Measurements from ENCODE around the gene CXCL10.

The CXCL10 gene

GRCh38 chr4:76022031-76022430, 1.3 kb downstream of the CXCL10 start:
- no peak overlapping the region for H3K4me3 ChIP-seq (ENCODE audit: low read length)
- no peak for DNase-seq (ENCODE audit: low read depth)
- TF ChIP-seq, protein P1, sequence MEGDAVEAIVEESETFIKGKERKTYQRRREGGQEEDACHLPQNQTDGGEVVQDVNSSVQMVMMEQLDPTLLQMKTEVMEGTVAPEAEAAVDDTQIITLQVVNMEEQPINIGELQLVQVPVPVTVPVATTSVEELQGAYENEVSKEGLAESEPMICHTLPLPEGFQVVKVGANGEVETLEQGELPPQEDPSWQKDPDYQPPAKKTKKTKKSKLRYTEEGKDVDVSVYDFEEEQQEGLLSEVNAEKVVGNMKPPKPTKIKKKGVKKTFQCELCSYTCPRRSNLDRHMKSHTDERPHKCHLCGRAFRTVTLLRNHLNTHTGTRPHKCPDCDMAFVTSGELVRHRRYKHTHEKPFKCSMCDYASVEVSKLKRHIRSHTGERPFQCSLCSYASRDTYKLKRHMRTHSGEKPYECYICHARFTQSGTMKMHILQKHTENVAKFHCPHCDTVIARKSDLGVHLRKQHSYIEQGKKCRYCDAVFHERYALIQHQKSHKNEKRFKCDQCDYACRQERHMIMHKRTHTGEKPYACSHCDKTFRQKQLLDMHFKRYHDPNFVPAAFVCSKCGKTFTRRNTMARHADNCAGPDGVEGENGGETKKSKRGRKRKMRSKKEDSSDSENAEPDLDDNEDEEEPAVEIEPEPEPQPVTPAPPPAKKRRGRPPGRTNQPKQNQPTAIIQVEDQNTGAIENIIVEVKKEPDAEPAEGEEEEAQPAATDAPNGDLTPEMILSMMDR (conservative IDR thresholded peaks at IDR 0.05; ENCODE audit: low read depth, low read length): no peak

- TF ChIP-seq, protein P1 (conservative IDR thresholded peaks at IDR 0.05; ENCODE audit: low read depth, low read length): no peak
- no peak overlapping the region for H3K4me3 ChIP-seq (ENCODE audit: low read length)
- no peak for DNase-seq (ENCODE audit: low read depth)
These were observed 6.1 kb downstream of the CXCL10 start for GRCh38 chr4:76017056-76017686.

DNA sequence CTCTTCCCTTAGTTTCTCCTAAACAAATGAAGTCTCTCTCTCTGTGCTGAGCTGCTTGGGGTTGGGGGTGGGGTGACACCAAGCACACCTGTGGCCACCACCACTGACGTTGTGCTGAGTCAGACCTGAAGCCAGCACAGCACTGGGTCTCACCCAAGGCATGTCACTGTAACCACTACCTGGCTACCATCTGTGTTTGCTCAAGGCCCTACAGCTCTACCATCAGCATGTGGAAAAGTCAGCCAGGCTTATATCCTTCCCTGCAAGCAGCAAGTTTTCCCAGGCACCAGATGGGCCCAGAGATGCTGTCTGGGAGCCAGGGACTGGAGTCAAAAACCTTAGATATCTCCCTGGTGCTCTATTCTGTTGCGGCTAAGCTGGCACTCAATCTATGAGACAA, 6.9 kb downstream of the CXCL10 start:
- TF ChIP-seq, protein P1 (conservative IDR thresholded peaks at IDR 0.05; ENCODE audit: low read depth, low read length): no peak
- DNase-seq (ENCODE audit: low read depth): no peak
- no peak overlapping the region for H3K4me3 ChIP-seq (ENCODE audit: low read length)

DNA sequence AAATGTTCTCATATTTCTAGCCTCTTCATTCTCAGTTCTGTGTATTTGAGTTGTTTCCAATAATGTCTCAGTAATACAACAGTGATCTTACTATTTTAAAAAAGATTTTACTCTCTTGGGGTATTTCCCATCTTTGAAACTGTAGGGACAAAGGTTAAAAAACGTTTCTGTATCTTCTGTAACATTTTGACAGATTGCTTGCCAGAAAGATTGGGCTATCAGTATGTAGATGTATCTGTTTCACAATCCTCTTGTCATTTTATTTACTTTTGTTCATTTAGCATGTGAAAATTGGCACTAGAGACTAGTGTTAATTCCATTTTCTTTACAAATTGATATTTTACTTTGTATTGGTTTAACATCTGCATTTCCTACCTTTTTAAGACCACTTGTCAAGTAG, 9.8 kb downstream of the CXCL10 start:
- DNase-seq (ENCODE audit: low read depth): no peak
- TF ChIP-seq, protein P1 (conservative IDR thresholded peaks at IDR 0.05; ENCODE audit: low read depth, low read length): no peak
- H3K4me3 ChIP-seq (ENCODE audit: low read length): no peak overlapping the region

DNA sequence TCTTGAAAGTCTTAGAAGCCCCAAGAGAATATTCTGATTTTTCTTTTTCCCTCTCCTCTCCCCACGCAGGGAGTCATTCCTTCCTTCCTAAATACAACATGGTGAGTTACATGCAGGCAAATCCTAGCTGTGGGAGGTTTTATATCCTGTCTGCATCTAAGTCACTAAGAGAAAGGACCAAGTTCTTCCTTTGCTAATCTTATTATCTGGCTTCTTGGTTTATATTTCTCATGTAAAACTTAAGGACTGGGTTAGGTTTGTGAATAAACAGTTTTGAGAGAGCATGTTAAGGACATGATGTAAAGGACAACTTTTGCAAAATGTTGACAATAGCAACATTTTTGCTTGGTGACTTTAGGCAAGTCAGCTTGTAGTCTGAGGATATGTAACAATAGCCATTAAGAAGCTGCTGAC, 10.9 kb downstream of the CXCL10 start:
- TF ChIP-seq, protein P1 (conservative IDR thresholded peaks at IDR 0.05; ENCODE audit: low read depth, low read length): no peak
- H3K4me3 ChIP-seq (ENCODE audit: low read length): no peak overlapping the region
- DNase-seq (ENCODE audit: low read depth): no peak

DNA sequence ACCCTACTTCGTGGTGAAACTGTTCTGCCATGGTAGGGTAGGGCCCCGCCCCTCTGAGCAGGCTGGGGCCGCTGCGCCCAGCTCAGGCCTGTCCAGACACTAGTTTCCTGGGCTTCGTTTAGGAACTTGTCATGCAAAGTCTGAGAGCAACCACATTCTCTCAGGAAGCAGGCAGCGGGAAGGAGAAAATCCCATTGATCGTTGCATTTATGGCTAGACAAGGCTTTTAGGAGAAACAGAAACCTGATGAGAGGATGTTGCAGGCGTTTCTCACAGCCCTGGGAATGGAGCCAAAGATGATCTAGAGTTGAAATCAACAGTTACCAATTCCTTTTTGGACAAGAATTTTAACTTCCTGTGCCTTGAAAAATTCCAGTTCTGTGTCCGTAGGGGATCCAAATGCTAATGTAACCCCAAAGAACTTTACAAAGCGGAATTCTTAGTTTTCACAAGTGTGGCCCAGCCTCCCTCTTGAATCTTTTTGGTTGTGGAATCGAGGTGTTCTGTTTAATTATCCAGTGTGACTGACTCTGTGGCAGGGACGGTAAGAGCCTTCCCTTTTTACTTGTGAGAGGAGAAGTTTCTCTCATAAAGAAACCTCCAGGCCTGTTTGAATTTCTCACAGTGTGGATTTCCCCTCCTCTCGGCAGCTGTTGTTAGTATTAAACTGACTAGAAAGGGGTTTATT, 11.5 kb downstream of the CXCL10 start:
- TF ChIP-seq, protein P1 (conservative IDR thresholded peaks at IDR 0.05; ENCODE audit: low read depth, low read length): no peak
- DNase-seq (ENCODE audit: low read depth): no peak
- no peak overlapping the region for H3K4me3 ChIP-seq (ENCODE audit: low read length)
